Urinary bladder (tissue), 4 donors: ENCODE data around the gene DIP2B. TPM values are rescaled to one million over a fixed set of nuclear protein-coding genes. Genes with fewer than 3 reads are reported as not detected.

Experiments
- DNase-seq: peaks from one replicate; pipeline ENCODE4 v3.0.0-alpha.2; 2015; ENCODE audit errors: extremely low spot score
- H3K27ac ChIP-seq: one replicate; pipeline ENCODE4 v1.5.1; 2013; ENCODE audit warnings: low read depth, mild to moderate bottlenecking, moderate library complexity
- H3K36me3 ChIP-seq: one replicate; pipeline ENCODE4 v1.6.1; 2013; ENCODE audit warnings: mild to moderate bottlenecking, moderate library complexity; ENCODE audit not compliant: insufficient read depth
- H3K4me1 ChIP-seq: one replicate; pipeline ENCODE4 v1.6.1; 2013; ENCODE audit warnings: mild to moderate bottlenecking, moderate library complexity; ENCODE audit not compliant: insufficient read depth
- H3K4me3 ChIP-seq: one replicate; pipeline ENCODE4 v1.5.1; 2013; ENCODE audit warnings: low read depth, low read length
- WGBS: extraction: QIAGEN DNeasy Blood & Tissue Kit; methylation state at CpG from one replicate; pipeline ENCODE4 v1.1.7; 2013; 5-methylcytosine and 5-hydroxymethylcytosine counted together
- polyA plus RNA-seq: library from polyadenylated mRNA; stranded (reverse); fragments of 200-250 nt; gene quantifications from one replicate; pipeline ENCODE4 v1.2.3, GENCODE V29; 2013
- total RNA-seq: library from RNA; depleted of rRNA; stranded (reverse); fragments of >200 nt; gene quantifications from one replicate; pipeline ENCODE4 v1.2.3, GENCODE V29; 2014
- donor health status: healthy with polysubstance abuse.
- donor health status: healthy.

The DIP2B gene
- total and polyA plus RNA-seq, 2 donors, result 7.2 to 48.6 TPM

DNA sequence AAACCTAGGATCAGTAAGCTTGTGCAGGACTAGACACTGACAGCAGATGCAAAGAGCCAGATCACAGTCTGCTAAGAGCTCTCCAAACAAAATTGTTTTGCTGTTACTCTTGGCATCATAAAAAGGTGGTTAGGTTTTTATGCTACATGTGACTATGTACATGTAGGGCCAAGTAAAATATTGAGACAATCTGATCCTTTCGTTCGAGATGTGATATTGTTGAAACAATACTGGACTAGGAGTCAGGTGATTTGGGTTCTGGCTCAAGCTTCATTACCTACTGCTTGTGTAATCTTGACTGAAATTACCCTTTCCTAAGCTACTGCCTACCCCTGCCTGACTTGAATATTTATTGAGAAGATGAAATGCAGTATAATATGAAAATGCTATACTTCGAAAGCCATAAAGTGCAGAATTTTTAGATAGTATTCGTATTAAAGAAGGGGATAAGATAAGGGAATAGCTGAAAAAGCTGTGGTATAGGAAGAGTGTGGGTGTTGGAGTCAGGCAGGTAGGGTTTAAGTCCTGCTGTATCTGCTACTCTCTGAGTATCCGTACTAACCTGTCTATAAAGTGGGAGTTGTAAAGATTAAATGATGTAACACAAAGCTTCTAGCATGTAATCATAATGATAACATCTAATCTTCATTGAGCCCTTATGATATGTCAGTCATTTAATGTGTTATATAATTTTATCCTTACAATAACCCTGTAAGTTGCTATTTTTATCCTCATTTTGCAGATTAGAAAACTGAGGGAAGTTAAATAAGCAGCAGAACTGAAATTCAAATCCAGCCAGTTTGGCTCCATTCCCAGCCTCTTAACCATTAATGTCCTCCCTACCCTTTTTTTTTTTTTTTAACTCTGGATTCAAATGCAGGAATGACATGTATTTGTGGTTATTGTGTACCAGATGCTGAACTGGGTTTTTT is 220.5 kb downstream of the DIP2B start:
- no peaks in the 10 kb centered on the region for H3K36me3 ChIP-seq
- no peaks in the 10 kb centered on the region for H3K4me1 ChIP-seq
- no peak overlapping the region for H3K4me3 ChIP-seq
- WGBS, result 46% methylated on average over 5 of the region's 5 CpGs
- no peak for DNase-seq
- no peak overlapping the region for H3K27ac ChIP-seq

DNA sequence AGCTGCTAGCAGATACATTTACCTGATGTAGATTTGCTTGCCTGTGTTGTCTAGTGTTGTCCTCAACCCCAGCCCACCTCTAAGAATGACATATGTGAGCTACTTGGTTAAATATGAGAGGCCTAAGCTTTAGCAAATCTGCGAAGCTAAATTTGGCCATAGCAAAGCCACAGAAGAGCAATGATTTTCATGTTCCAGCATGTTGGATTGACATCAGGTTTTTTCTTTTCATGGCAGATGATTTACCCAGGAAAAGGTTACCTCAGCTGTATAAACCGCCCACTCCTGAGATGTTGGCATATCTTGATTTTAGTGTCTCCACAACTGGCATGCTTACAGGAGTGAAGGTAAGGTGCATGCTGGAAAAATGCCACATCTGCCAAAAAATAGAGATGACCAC is 222.7 kb downstream of the DIP2B start:
- no peaks in the 10 kb centered on the region for H3K4me1 ChIP-seq
- no peaks in the 10 kb centered on the region for H3K36me3 ChIP-seq
- 93% methylated on average over 2 of the region's 2 CpGs for WGBS
- H3K4me3 ChIP-seq, result no peak overlapping the region
- no peak overlapping the region for H3K27ac ChIP-seq
- DNase-seq, result no peak

DNA sequence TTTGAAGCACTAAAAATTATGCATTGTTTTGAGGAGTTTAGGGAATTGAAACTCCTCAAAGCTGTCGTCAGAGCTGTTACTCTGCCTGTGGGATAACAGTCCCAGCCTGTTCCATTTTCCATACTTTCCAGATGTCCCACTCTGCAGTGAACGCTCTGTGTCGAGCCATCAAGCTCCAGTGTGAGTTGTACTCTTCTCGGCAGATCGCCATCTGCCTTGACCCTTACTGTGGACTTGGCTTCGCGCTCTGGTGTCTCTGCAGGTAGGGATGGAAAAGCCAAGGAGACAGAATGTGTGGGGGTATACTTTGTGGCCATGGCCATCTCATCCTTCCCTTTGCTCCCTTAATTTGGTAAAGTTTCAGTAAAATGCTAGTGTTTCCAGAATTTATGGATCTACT is 223.6 kb downstream of the DIP2B start:
- no peak for DNase-seq
- 85% methylated on average over 7 of the region's 7 CpGs for WGBS
- Histone ChIP-seq H3K27ac (no peak overlapping the region), H3K4me1 (no peaks in the 10 kb centered on the region), H3K36me3 (no peaks in the 10 kb centered on the region), H3K4me3 (no peak overlapping the region)

DNA sequence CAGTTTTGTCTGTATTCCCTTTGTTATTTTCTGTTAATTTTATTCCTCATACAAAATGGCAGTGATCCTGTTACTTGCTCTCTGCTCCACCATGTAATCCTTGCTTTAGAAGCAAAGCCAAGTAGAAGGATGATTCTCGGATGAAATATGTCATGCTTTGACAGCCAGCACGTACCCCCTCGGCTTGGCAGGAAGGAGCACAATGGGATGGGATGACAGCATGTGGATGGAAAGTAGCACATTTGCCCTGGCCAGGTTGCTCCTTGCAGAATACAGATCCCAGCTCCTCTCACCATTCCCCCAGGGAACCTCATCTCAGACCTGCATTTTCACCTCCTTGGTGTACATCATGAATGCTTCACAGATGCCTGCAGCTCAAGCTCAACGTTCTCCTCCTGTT is 224.1 kb downstream of the DIP2B start:
- DNase-seq, result no peak
- WGBS, result 76% methylated on average over 4 of the region's 4 CpGs
- H3K36me3 ChIP-seq, result no peaks in the 10 kb centered on the region
- no peak overlapping the region for H3K4me3 ChIP-seq
- H3K4me1 ChIP-seq, result no peaks in the 10 kb centered on the region
- no peak overlapping the region for H3K27ac ChIP-seq

DNA sequence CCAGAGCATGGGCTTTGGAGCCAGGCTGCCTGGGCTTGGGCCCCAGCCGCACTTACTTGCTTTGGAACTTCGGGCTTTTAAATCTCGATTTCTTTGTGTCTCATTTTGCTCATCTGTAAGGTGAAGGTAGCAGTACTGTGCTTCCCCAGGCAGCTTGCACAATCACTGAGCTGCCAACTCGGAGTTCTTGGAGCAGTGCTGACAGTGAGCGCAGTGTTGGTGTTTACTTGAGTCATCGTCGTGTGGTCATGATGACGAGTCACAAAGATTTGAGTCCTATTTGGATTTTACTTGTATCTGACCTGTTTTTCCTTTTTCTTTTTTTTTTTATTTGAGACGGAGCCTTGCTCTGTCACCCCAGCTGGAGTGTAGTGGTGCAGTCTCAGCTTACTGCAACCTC is 227.8 kb downstream of the DIP2B start:
- no peaks in the 10 kb centered on the region for H3K4me1 ChIP-seq
- 93% methylated on average over 9 of the region's 9 CpGs for WGBS
- no peak overlapping the region for H3K27ac ChIP-seq
- DNase-seq, result no peak
- no peak overlapping the region for H3K4me3 ChIP-seq
- H3K36me3 ChIP-seq, result no peaks in the 10 kb centered on the region

DNA sequence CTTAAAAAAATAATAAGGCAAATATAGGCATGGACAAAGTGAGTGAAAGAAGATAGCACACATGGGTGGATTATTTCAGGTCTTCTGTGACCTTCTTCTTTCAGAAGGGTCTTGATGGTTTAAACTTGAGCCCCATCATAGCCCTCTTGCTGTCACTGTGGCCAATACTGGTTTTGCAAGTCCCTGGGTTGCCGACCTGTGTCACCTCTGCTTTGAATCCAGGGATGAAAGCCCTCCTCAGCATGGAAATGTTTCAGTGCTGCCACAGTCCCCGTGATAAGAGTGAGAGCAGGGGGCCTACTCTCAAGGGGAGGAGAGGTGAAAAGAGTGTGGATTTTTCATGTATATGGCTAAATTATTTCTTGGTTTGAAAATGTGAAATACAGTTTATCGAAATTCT is 228.9 kb downstream of the DIP2B start:
- Histone ChIP-seq H3K4me1 (no peaks in the 10 kb centered on the region), H3K36me3 (peaks cover 3% of the 10 kb centered on the region), H3K4me3 (no peak overlapping the region), H3K27ac (no peak overlapping the region)
- WGBS, result 90% methylated on average over 3 of the region's 3 CpGs
- DNase-seq, result no peak

DNA sequence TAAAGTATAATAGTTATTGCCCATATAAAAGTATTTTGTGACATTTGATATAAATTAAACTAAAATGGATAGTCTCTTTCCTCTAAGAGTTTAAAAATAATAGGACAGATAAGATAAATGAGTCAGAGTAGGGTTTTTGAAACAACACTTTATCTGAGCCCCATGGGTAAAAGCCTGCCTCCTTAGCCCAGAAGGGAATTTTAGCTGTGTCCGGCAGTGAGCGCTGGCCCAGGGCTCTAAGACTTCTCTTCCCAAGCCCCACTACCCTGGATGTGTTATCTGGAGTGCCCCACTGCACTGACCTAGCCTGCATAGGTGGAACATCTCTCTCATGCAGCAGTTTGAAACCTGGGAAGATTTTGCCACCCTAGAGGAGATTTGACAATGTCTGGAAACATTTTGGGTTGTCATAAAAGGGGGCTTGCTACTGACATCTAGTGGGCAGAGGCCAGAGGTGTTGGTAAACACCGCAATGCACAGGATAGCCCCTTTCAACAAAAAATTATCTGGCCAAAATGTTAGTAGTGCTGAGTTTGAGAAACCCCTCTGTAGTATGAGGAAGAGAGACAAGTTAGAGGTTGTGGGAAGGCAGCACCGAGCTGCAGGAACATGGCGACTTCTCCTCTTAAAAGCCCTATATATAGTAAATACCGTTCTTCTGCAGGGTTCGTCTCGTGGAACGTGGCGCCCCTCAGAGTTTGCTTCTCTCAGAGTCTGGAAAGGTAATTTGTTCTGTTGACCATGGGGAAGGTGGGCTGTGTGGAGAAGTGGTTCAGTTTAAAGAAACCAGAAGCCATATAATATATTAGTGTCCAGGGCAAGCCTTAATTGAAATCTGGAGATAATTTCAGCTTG is 229.9 kb downstream of the DIP2B start:
- no peaks in the 10 kb centered on the region for H3K4me1 ChIP-seq
- peaks cover 5% of the 10 kb centered on the region for H3K36me3 ChIP-seq
- H3K4me3 ChIP-seq, result no peak overlapping the region
- no peak overlapping the region for H3K27ac ChIP-seq
- WGBS, result 78% methylated on average over 10 of the region's 10 CpGs
- no peak for DNase-seq

DNA sequence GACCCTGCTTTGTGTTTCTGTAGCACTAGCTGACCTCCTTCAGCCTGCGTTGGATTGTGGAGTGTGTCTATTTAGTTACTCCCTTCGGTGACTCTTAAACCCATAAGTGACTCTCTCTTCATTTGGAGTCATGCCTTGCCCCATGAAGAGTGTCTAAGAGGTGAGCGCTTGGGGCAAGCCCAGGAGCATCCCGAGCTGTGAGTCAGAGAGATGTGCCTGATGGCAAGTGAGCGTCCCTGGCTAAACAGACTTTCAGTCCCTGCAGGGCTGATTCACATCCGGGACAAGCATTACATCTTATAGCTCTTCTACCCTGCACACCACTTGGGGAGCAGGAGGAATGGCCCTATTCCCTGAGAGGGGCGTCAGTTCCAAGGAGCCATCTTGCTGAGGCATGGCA is 234.8 kb downstream of the DIP2B start:
- H3K36me3 ChIP-seq, result peaks cover 5% of the 10 kb centered on the region
- WGBS, result 96% methylated on average over 7 of the region's 7 CpGs
- DNase-seq, result no peak

DNA sequence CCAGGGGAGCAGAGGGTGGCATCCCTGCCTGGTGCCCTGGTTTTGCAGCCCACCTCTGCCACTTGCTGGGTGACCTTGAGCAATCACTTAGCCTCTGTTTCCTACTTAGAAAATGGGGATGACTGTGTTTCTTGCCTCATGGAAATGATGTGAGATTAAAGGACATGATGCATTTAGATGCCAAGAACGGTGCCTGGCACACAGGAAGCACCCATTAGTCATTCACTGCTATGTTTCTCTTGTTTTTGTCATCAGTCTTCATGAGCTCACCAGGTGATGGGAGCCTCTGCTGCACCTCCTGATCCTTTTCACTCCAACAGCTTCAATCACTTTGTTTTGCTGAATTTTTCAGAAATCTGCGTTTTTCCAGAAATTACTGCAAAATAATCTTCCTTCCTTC is 235.5 kb downstream of the DIP2B start:
- Histone ChIP-seq H3K4me1 (no peaks in the 10 kb centered on the region), H3K4me3 (no peak overlapping the region), H3K27ac (no peak overlapping the region), H3K36me3 (peaks cover 5% of the 10 kb centered on the region)
- 94% methylated on average over 2 of the region's 2 CpGs for WGBS
- no peak for DNase-seq

More for the DNA sequence above, 234.8 kb downstream of the DIP2B start:
- Histone ChIP-seq H3K4me3 (no peak overlapping the region), H3K27ac (no peak overlapping the region), H3K4me1 (no peaks in the 10 kb centered on the region)

DNA sequence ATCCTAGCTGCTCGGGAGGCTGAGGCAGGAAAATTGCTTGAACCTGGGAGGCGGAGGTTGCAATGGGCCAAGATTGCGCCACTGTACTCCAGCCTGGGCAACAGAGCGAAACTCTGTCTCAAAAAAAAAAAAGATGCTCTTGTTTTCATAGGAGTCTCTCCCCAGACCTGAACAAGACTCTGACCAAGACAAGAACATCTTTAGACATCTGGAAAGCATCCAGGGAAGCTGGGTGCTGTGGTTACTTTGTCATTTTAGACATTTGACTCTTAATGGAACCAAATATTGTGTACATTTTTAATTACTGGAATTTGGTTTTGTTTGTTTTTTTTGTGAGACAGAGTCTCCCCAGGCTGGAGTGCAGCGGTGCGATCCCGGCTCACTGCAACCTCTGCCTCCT is 238.0 kb downstream of the DIP2B start:
- WGBS, result 98% methylated on average over 7 of the region's 7 CpGs
- H3K36me3 ChIP-seq, result peaks cover 5% of the 10 kb centered on the region
- H3K27ac ChIP-seq, result no peak overlapping the region
- H3K4me3 ChIP-seq, result no peak overlapping the region
- DNase-seq, result no peak
- H3K4me1 ChIP-seq, result no peaks in the 10 kb centered on the region

DNA sequence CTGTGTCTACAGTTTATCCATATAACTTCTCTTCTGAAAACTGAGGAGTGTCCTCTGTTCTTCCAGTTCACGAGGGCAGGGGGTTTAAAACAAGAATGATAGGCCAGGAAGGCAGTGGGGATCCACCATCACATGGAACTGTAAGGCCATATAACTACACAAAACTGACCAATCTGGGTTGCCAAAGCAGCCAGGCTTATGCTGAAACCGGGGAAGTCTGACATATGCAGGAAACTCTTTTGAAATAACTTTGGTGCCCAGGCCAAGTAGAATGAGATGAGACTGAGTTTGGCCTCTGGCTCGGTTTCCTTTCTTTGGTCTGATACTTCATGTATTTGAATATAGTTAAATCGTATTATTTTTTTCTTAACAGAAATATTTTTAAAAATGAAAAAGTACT is 241.1 kb downstream of the DIP2B start:
- Histone ChIP-seq H3K27ac (no peak overlapping the region), H3K36me3 (peaks cover 2% of the 10 kb centered on the region), H3K4me3 (no peak overlapping the region), H3K4me1 (no peaks in the 10 kb centered on the region)
- DNase-seq, result no peak
- WGBS, result 81% methylated on average over 4 of the region's 4 CpGs

DNA sequence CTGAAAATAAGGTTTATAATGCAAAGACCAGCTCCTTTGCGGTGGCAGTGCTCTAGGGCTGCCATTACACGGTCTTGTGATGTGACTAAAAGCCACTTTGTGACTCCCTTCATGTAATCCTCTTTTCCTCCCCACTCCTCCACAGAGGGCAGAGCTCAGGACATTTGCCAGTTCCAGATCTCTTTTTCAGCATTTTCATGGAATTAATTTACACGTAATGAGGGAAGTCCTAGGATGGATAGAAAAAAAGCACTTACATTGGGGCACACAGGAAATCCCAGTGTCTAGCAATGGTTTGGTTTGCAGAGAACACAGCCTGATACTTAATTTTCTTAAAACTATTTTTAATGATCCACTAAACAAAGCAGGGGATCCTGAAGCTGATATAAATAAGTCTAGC is 241.6 kb downstream of the DIP2B start:
- no peaks in the 10 kb centered on the region for H3K4me1 ChIP-seq
- H3K4me3 ChIP-seq, result no peak overlapping the region
- 92% methylated on average over 3 of the region's 3 CpGs for WGBS
- DNase-seq, result no peak
- peaks cover 2% of the 10 kb centered on the region for H3K36me3 ChIP-seq
- H3K27ac ChIP-seq, result no peak overlapping the region

DNA sequence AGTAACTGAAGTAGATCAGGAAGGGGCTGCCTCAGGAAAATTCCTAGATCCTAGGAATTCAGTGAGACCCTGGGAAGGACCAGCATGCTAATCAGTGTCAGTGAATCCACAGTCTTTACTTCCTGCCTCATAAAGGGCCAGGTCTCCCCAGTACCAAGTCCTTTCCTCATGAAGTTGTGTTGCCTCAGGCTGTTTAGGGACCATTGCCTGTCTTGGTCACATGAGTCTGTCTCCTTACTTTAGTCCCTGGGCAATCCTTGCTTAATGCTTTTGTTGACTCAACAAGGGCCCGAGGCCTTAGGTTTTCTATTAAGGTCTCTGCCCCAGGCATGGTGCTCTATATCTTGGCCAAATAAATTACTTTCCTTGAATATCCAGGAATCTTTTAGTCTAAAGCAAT is 243.0 kb downstream of the DIP2B start:
- no peak for DNase-seq
- no peaks in the 10 kb centered on the region for H3K4me1 ChIP-seq
- 87% methylated on average over 1 of the region's 1 CpG for WGBS
- H3K27ac ChIP-seq, result no peak overlapping the region
- H3K36me3 ChIP-seq, result peaks cover 2% of the 10 kb centered on the region
- no peak overlapping the region for H3K4me3 ChIP-seq

DNA sequence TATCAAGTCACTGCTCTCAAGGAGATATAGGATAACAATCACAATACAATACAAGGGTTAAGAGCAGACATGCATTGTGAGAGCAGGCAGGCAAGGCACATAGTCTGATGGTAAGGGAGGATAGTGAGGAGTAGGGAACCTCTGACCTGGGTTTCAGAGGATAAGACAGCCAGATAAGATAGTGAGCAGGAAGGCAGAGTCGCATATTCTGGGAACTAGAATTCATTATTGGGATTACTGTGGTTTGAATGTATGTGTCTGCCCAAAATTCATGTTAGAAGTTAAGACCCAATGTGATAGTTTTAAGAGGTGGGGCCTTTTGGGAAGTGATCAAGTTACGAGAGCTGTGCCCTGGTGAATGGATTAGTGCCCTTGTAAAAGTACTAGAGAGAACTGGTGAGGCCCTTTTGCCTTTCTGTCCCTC is 244.7 kb downstream of the DIP2B start:
- Histone ChIP-seq H3K4me1 (no peaks in the 10 kb centered on the region), H3K36me3 (peaks cover 2% of the 10 kb centered on the region), H3K4me3 (no peak overlapping the region), H3K27ac (no peak overlapping the region)
- WGBS, result 49% methylated on average over 2 of the region's 2 CpGs
- DNase-seq, result no peak
